Measurements from ENCODE around the gene HSPG2. TPM values are rescaled to one million over a fixed set of nuclear protein-coding genes. Genes with fewer than 3 reads are reported as not detected.

Gene HSPG2
- total RNA-seq, 1 donor from 2014 or later: 1.7 TPM

- ATAC-seq (ENCODE audit: low read depth) (no peak), DNase-seq (no peak)
- Mint-ChIP-seq H3K27me3 (no peaks in the 10 kb centered on the region), H3K36me3 (ENCODE audit: low read depth) (no peaks in the 10 kb centered on the region), H3K4me1 (no peaks in the 10 kb centered on the region), H3K9me3 (no peaks in the 10 kb centered on the region), H3K4me3 (no peak overlapping the region), H3K27ac (no peak overlapping the region)
- CTCF ChIA-PET: no interaction called here
- intact Hi-C loops (cut with micrococcal nuclease): no loop called here
- no peak for TF ChIP-seq CTCF (IDR thresholded peaks at IDR 0.05)
- POLR2A ChIA-PET: no interaction called here
Measured at GRCh38 chr1:21879928-21880618, 57.0 kb downstream of the HSPG2 start.

- no peak for ATAC-seq (ENCODE audit: low read depth)
- no peaks in the 10 kb centered on the region for H3K4me1 Mint-ChIP-seq
- DNase-seq: no peak
- ChIA-PET POLR2A (no interaction called here), CTCF (no interaction called here)
- no peak overlapping the region for H3K27ac Mint-ChIP-seq
- H3K4me3 Mint-ChIP-seq: no peak overlapping the region
- intact Hi-C loops (cut with micrococcal nuclease): no loop called here
- no peaks in the 10 kb centered on the region for H3K27me3 Mint-ChIP-seq
- H3K36me3 Mint-ChIP-seq (ENCODE audit: low read depth): no peaks in the 10 kb centered on the region
- no peak for TF ChIP-seq CTCF (IDR thresholded peaks at IDR 0.05)
- H3K9me3 Mint-ChIP-seq: no peaks in the 10 kb centered on the region
Measured at GRCh38 chr1:21878840-21879478, 58.2 kb downstream of the HSPG2 start.

GRCh38 chr1:21878009-21878773 lies 58.9 kb downstream of the HSPG2 start:
- DNase-seq: no peak
- no peak for ATAC-seq (ENCODE audit: low read depth)
- ChIA-PET CTCF (no interaction called here), POLR2A (no interaction called here)
- no peaks in the 10 kb centered on the region for H3K27me3 Mint-ChIP-seq
- H3K36me3 Mint-ChIP-seq (ENCODE audit: low read depth): no peaks in the 10 kb centered on the region
- H3K9me3 Mint-ChIP-seq: no peaks in the 10 kb centered on the region
- no peak overlapping the region for H3K27ac Mint-ChIP-seq
- no peaks in the 10 kb centered on the region for H3K4me1 Mint-ChIP-seq
- TF ChIP-seq CTCF (IDR thresholded peaks at IDR 0.05): no peak
- H3K4me3 Mint-ChIP-seq: no peak overlapping the region
- intact Hi-C loops (cut with micrococcal nuclease): no loop called here

- ChIA-PET CTCF (no interaction called here), POLR2A (no interaction called here)
- no peaks in the 10 kb centered on the region for H3K27me3 Mint-ChIP-seq
- no peak for TF ChIP-seq CTCF (IDR thresholded peaks at IDR 0.05)
- intact Hi-C loops (cut with micrococcal nuclease): no loop called here
- H3K4me1 Mint-ChIP-seq: no peaks in the 10 kb centered on the region
- no peaks in the 10 kb centered on the region for H3K9me3 Mint-ChIP-seq
- no peak overlapping the region for H3K4me3 Mint-ChIP-seq
- no peak for ATAC-seq (ENCODE audit: low read depth)
- no peak for DNase-seq
- no peak overlapping the region for H3K27ac Mint-ChIP-seq
- H3K36me3 Mint-ChIP-seq (ENCODE audit: low read depth): no peaks in the 10 kb centered on the region
Measured at GRCh38 chr1:21876267-21876666, 60.8 kb downstream of the HSPG2 start.

- Mint-ChIP-seq H3K27ac (no peak overlapping the region), H3K36me3 (ENCODE audit: low read depth) (no peaks in the 10 kb centered on the region), H3K9me3 (no peaks in the 10 kb centered on the region), H3K4me1 (no peaks in the 10 kb centered on the region), H3K27me3 (no peaks in the 10 kb centered on the region), H3K4me3 (no peak overlapping the region)
- POLR2A ChIA-PET: no interaction called here
- ATAC-seq (ENCODE audit: low read depth) (no peak), DNase-seq (no peak)
- intact Hi-C loops (cut with micrococcal nuclease): no loop called here
- CTCF ChIA-PET: no interaction called here
- no peak for TF ChIP-seq CTCF (IDR thresholded peaks at IDR 0.05)
Measured at GRCh38 chr1:21875621-21876063, 61.5 kb downstream of the HSPG2 start.

Measured in activated B cell treated with CpG ODN at 0.5 μM for 24 hours (primary cell).